Measurements from ENCODE around the gene RAB6B.

- TF ChIP-seq IRF1 (CRISPR knock-in tag; IDR thresholded peaks at IDR 0.05) = no peak
- TF ChIP-seq NR2C2 (CRISPR knock-in tag; IDR thresholded peaks at IDR 0.05) = no peak
- TF ChIP-seq MAX (CRISPR knock-in tag; IDR thresholded peaks at IDR 0.05) = no peak
- TF ChIP-seq CTCF (IDR thresholded peaks at IDR 0.05) = no peak
These were observed 12.6 kb downstream of the RAB6B start for GRCh38 chr3:133882986-133883586.
